Measurements from ENCODE around the gene UBE2G2. TPM values are rescaled to one million over a fixed set of nuclear protein-coding genes. Genes with fewer than 3 reads are reported as not detected.

UBE2G2 gene
- total RNA-seq, 1 experiment from 2014 or later = 53.9 TPM

- DNase-seq (ENCODE audit: low read depth, low spot score) = no peak
- in situ Hi-C loops (cut with HindIII; ENCODE audit: low pct_unique_long_range_greater_than_20kb, low sequenced_read_pairs) = no loop called here
Observed at GRCh38 chr21:44819283-44820243, 17.9 kb upstream of the UBE2G2 start.

- in situ Hi-C loops (cut with HindIII; ENCODE audit: low pct_unique_long_range_greater_than_20kb, low sequenced_read_pairs) = no loop called here
Observed at GRCh38 chr21:44818640-44819011, 17.0 kb upstream of the UBE2G2 start.

GRCh38 chr21:44817914-44818639, 16.5 kb upstream of the UBE2G2 start, which contains the start of gene SUMO3:
Gene SUMO3, minus strand, starts transcription at chr21:44818062. Its CDS starts 94 bp downstream, at chr21:44817968.
- in situ Hi-C loops (cut with HindIII; ENCODE audit: low pct_unique_long_range_greater_than_20kb, low sequenced_read_pairs) = no loop called here

More at GRCh38 chr21:44818640-44819011, 17.0 kb upstream of the UBE2G2 start:
- DNase-seq (ENCODE audit: low read depth, low spot score) = no peak

GRCh38 chr21:44817506-44817880, 15.9 kb upstream of the UBE2G2 start:
- in situ Hi-C loops (cut with HindIII; ENCODE audit: low pct_unique_long_range_greater_than_20kb, low sequenced_read_pairs) = no loop called here
- peak; percentile 63 for DNase-seq (ENCODE audit: low read depth, low spot score)

More at GRCh38 chr21:44817914-44818639, 16.5 kb upstream of the UBE2G2 start, which contains the start of gene SUMO3:
- DNase-seq (ENCODE audit: low read depth, low spot score) = peak; percentile 54

GRCh38 chr21:44816761-44817505, 15.3 kb upstream of the UBE2G2 start:
- in situ Hi-C loops (cut with HindIII; ENCODE audit: low pct_unique_long_range_greater_than_20kb, low sequenced_read_pairs) = no loop called here
- DNase-seq (ENCODE audit: low read depth, low spot score) = no peak

GRCh38 chr21:44815852-44816628, 14.4 kb upstream of the UBE2G2 start:
- no peak for DNase-seq (ENCODE audit: low read depth, low spot score)
- in situ Hi-C loops (cut with HindIII; ENCODE audit: low pct_unique_long_range_greater_than_20kb, low sequenced_read_pairs) = no loop called here

GRCh38 chr21:44815225-44815624, 13.6 kb upstream of the UBE2G2 start:
- no peak for DNase-seq (ENCODE audit: low read depth, low spot score)
- in situ Hi-C loops (cut with HindIII; ENCODE audit: low pct_unique_long_range_greater_than_20kb, low sequenced_read_pairs) = no loop called here

- DNase-seq (ENCODE audit: low read depth, low spot score) = no peak
- in situ Hi-C loops (cut with HindIII; ENCODE audit: low pct_unique_long_range_greater_than_20kb, low sequenced_read_pairs) = no loop called here
Observed at GRCh38 chr21:44814498-44815023, 12.9 kb upstream of the UBE2G2 start.

- in situ Hi-C loops (cut with HindIII; ENCODE audit: low pct_unique_long_range_greater_than_20kb, low sequenced_read_pairs) = no loop called here
- DNase-seq (ENCODE audit: low read depth, low spot score) = no peak
Observed at GRCh38 chr21:44813727-44814126, 12.1 kb upstream of the UBE2G2 start.

GRCh38 chr21:44813149-44813548, 11.5 kb upstream of the UBE2G2 start:
- DNase-seq (ENCODE audit: low read depth, low spot score) = no peak

GRCh38 chr21:44812640-44813039, 11.0 kb upstream of the UBE2G2 start:
- no peak for DNase-seq (ENCODE audit: low read depth, low spot score)
- in situ Hi-C loops (cut with HindIII; ENCODE audit: low pct_unique_long_range_greater_than_20kb, low sequenced_read_pairs) = no loop called here

More at GRCh38 chr21:44813149-44813548, 11.5 kb upstream of the UBE2G2 start:
- in situ Hi-C loops (cut with HindIII; ENCODE audit: low pct_unique_long_range_greater_than_20kb, low sequenced_read_pairs) = no loop called here

GRCh38 chr21:44810779-44811178, 9.2 kb upstream of the UBE2G2 start:
- DNase-seq (ENCODE audit: low read depth, low spot score) = no peak
- in situ Hi-C loops (cut with HindIII; ENCODE audit: low pct_unique_long_range_greater_than_20kb, low sequenced_read_pairs) = no loop called here

GRCh38 chr21:44805859-44806258, 4.2 kb upstream of the UBE2G2 start:
- in situ Hi-C loops (cut with HindIII; ENCODE audit: low pct_unique_long_range_greater_than_20kb, low sequenced_read_pairs) = no loop called here
- DNase-seq (ENCODE audit: low read depth, low spot score) = no peak

GRCh38 chr21:44805226-44805625, 3.6 kb upstream of the UBE2G2 start:
- no peak for DNase-seq (ENCODE audit: low read depth, low spot score)
- in situ Hi-C loops (cut with HindIII; ENCODE audit: low pct_unique_long_range_greater_than_20kb, low sequenced_read_pairs) = no loop called here

GRCh38 chr21:44804762-44805161, 3.1 kb upstream of the UBE2G2 start:
- no peak for DNase-seq (ENCODE audit: low read depth, low spot score)
- in situ Hi-C loops (cut with HindIII; ENCODE audit: low pct_unique_long_range_greater_than_20kb, low sequenced_read_pairs) = no loop called here

GRCh38 chr21:44803651-44804050, 2.0 kb upstream of the UBE2G2 start:
- DNase-seq (ENCODE audit: low read depth, low spot score) = no peak
- in situ Hi-C loops (cut with HindIII; ENCODE audit: low pct_unique_long_range_greater_than_20kb, low sequenced_read_pairs) = no loop called here
